HG02840 (cell line): ENCODE results near the gene SPTB.

Source experiments
- ATAC-seq: cut with Tn5 transposase; IDR thresholded peaks from one replicate; pipeline ENCODE4 v1.9.1; 2021; ENCODE audit warnings: mild to moderate bottlenecking, moderate library complexity, moderate number of reproducible peaks; ENCODE audit not compliant: unreplicated experiment, low FRiP score

SPTB gene

DNA sequence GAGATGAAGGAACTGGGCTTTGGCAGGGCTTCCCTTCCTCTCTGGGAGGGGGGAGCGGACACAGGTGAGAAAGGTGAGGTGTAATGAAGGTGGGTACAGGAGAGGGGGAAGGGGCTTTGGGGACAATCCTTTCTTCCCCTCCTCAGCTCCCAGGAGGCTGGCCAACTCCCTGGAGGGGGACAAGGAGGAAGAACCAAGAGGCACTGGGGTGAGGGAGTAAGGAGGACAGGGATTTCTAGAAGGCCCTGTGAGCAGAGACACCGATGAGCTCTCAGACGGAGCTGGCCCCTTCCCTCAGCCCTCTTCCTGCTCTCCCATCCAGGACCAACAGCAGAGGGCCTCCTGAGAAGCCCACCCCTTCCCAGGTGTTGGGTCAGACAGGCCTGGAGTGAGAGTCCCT is 122.1 kb downstream of the SPTB start:
- no peak for ATAC-seq

- ATAC-seq = no peak
Observed at GRCh38 chr14:64756712-64757111, 123.0 kb downstream of the SPTB start.

DNA sequence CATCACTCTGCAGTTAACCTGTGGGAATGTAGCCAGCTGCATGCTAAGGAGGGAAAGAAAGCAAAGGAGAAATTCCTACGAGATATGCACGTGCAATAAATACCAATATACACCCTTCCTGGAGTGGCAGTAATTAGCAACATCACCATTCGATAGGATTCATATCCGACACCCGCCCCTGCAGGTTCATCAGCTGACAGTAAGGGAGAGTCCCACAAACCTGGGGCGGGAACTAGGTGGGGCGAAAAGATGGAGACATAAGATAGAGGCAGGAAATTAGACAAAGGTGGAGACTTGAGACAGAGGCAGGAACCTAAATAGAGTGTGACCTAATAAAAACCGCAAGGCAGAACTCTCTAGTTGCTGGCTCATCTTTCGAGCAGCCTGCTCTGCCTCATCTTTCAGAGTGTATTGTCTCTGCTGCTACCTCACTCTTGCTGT is 123.9 kb downstream of the SPTB start:
- no peak for ATAC-seq

GRCh38 chr14:64754685-64755084 is 125.0 kb downstream of the SPTB start:
- ATAC-seq = no peak

- ATAC-seq = no peak
Observed at GRCh38 chr14:64753999-64754398, 125.7 kb downstream of the SPTB start.

DNA sequence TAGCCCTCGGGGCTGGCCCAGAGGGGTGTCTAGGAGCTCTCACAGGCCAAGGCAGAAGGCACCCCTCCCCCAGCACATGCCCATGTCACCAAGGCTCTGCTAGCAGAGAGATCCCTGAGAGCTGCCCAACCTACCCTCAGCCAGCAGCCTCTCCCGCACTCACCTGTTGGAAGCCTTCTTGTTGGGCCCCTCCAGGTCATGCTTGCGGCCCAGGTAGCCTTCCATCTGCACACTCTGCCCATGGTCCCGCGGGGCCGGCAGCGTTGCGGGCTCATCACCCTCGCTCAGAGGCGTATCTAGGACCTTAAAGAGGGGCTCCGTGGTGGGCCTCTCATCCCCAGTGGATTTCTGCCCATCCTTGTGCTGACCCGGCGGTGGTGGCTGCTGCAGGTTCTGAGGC is 126.3 kb downstream of the SPTB start:
- no peak for ATAC-seq

GRCh38 chr14:64752909-64753308 is 126.8 kb downstream of the SPTB start:
- ATAC-seq = no peak

GRCh38 chr14:64748995-64749714 is 130.6 kb downstream of the SPTB start:
- ATAC-seq = no peak

DNA sequence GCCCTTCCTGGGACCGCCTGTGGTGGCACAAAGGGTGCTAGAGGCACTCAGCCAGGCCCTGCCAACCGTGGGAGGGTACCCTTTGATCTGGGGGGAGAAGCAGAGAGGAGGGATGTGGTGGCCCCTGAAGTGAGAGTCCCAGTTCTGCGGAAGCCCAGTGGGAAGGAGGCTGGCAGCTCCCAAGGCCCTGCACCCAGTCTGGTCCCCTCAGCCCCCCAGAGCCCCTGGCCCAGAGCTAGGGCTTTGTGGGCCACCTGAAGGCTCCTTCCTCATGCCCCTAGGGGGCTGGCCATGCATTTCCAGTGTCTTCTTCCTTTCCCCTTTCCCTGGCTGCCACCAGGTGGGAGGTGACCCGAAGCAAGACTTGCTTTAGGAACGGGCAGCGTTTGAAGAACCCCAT is 131.2 kb downstream of the SPTB start:
- no peak for ATAC-seq

DNA sequence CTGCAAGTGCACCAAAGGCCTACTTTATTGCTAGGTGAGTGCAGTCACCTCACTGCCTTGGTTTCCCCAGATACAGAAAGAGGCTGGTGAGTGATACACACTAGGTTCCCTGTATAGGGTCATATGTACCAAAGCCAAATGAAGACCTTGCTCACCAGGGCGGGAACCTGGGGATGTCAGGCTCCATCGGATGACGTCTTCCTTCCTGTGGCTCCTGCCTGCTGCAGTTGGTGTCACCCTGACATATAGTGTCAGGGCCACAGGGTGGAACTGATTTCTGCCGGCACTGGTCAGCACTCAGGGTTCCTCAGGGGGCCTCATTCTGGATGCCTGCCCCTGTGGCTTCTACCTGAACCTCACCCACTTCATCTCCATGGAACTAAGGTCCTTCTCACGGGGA is 132.4 kb downstream of the SPTB start:
- no peak for ATAC-seq

GRCh38 chr14:64746298-64747250 is 133.1 kb downstream of the SPTB start:
- ATAC-seq = no peak

DNA sequence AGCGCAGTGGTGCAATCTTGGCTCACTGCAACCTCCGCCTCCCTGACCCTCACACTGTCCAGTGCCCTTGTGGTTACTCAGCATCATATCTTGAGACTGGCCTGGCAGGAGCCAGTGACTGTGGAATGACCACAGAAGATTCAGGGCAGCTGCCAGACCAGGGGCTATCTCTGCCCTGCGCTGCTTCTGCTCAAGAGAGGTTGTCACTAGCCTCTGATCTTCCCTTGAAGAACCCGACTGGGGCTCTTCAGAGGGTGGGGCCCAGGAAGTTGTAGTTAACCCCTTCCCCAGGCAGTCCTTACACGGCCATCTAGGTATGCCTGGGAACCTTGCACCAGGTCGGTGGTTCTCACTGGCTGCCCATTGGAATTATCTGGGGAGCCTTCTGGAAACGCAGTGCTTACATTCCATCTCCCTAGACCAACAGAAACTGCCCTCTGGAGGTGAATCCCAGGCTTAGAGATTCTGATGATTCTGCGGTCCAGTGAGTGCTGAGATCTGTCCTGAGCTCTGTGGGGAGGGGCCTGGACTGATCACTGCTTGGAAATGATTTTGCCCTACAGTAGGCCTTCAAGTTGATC is 134.1 kb downstream of the SPTB start:
- ATAC-seq = no peak

DNA sequence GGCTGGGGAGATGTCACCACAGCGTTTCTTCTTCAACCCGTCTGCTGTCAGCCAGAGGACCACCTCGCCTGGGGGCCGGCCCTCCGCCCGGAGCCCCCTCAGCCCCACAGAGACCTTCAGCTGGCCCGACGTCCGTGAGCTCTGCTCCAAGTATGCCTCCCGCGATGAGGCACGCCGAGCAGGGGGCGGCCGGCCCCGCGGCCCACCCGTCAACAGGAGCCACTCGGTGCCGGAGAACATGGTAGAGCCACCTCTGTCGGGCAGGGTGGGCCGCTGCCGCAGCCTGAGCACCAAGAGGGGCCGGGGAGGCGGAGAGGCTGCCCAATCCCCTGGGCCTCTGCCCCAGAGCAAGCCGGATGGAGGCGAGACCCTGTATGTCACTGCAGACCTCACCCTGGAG is 136.6 kb downstream of the SPTB start:
- no peak for ATAC-seq

DNA sequence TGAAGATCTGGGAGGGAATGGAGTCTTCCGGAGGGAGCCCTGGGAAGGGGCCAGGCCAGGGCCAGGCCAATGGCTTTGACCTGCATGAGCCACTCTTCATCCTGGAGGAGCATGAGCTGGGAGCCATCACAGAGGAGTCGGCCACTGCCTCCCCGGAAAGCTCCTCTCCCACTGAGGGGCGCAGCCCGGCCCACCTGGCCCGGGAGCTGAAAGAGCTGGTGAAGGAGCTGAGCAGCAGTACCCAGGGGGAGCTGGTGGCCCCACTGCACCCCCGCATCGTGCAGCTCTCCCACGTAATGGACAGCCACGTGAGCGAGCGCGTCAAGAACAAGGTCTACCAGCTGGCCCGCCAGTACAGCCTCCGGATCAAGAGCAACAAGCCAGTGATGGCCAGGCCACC is 137.7 kb downstream of the SPTB start:
- ATAC-seq = no peak

DNA sequence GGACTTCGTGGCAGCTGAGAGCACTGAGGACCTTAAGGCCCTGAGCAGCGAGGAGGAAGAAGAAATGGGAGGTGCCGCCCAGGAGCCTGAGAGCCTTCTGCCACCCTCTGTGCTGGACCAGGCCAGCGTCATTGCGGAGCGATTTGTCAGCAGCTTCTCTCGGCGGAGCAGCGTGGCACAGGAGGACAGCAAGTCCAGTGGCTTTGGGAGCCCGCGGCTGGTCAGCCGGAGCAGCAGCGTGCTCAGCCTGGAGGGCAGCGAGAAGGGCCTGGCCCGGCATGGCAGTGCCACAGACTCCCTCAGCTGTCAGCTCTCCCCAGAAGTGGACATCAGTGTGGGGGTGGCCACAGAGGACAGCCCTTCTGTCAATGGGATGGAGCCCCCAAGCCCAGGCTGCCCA is 138.5 kb downstream of the SPTB start:
- ATAC-seq = no peak

GRCh38 chr14:64738281-64738804 is 141.4 kb downstream of the SPTB start:
- no peak for ATAC-seq

DNA sequence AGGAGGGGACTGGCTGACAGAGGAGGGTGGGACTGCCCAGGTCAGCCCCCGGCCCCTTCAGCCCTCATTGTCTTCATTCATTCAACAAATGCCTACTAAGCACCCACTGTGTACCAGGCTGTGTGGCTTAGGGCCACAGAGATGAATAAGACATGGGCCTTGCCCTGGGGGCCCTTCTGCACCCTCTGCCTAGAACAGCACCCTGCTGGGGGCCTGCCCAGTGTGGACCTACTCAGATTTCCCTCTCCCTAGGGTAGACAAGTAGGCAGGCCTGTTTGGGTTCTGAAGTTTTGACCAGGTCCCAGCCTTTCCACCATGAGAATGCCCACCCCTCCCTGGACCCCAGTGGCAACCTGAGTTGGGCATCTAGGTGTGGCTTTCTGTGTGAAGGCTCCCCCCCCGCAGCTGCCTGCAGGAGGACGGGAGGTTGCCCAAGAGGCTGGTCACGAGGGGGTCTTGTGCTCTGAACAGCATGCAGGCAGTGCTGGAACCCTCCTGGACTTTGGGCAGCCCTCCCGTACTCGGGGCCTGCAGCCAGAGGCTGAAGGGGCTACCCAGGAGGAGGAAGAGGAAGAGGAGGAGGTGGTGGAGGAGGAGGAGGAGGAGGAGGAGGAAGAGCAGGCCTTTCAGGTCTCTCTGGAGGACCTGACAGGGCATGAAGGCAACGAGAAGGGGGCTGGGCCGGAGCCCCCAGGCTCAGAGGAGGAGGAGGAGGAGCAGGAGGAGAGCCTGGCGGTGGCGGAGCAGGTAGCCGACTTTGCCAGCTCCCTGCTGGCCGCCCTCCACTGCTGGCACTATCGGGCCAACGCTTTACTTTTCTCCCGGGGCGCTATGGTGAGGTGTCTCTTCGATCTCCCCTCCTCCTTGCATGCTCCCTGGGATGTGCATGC is 142.1 kb downstream of the SPTB start:
- ATAC-seq = no peak

GRCh38 chr14:64736271-64737169 is 143.2 kb downstream of the SPTB start:
- ATAC-seq = no peak

DNA sequence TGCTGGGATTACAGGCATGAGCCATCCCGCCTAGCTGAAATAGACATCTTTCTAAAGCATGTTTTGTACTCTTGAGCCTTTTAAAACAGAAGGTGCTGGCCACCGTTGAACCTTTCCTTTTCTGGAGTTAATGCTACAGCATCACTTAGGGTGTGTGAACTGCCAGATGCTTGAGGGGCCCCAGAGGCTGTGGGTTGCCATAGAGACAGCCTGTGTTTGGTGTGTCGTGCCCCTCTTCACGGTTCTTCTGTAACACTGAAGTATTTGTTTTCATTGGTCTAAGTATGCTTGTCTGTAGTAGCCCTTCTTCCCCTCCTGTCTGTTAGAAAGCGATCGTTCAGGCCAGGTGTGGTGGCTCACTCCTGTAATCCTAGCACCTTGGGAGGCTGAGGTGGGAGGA is 144.7 kb downstream of the SPTB start:
- no peak for ATAC-seq
